HUES48 (cell line): ENCODE results near the gene IL1RAP.

Source experiments
- H3K27ac ChIP-seq: one replicate; pipeline ENCODE4 v1.7.0; 2013; ENCODE audit warnings: low read depth, low read length, inconsistent platforms
- H3K27me3 ChIP-seq: 2 replicates; pipeline ENCODE4 v1.6.1; 2013; ENCODE audit warnings: mild to moderate bottlenecking, low read length; ENCODE audit not compliant: control insufficient read depth, insufficient read depth
- H3K36me3 ChIP-seq: 2 replicates; pipeline ENCODE4 v1.6.1; 2013; ENCODE audit warnings: low read length; ENCODE audit not compliant: control insufficient read depth, insufficient read depth
- H3K4me1 ChIP-seq: 2 replicates; pipeline ENCODE4 v1.6.1; 2013; ENCODE audit warnings: mild to moderate bottlenecking, low read length; ENCODE audit not compliant: control insufficient read depth, insufficient read depth
- H3K4me3 ChIP-seq: 2 replicates; pipeline ENCODE4 v1.5.1; 2013; ENCODE audit warnings: mild to moderate bottlenecking, low read depth, low read length
- H3K9ac ChIP-seq: 2 replicates; pipeline ENCODE4 v1.6.1; 2013; ENCODE audit warnings: mild to moderate bottlenecking, low read depth, low read length, moderate library complexity
- H3K9me3 ChIP-seq: 2 replicates; pipeline ENCODE4 v1.6.1; 2013; ENCODE audit warnings: low read length; ENCODE audit not compliant: control insufficient read depth, insufficient read depth

Gene IL1RAP

GRCh38 chr3:190556351-190556750 lies 42.5 kb downstream of the IL1RAP start:
- no peak overlapping the region for H3K9ac ChIP-seq
- 0 out of 2 replicates have a peak, but pooled peaks cover 5% of the 10 kb centered on the region for H3K9me3 ChIP-seq
- H3K27me3 ChIP-seq = no peaks in the 10 kb centered on the region
- no peaks in the 10 kb centered on the region for H3K36me3 ChIP-seq
- H3K4me1 ChIP-seq = 0 out of 2 replicates have a peak, but pooled peaks cover 16% of the 10 kb centered on the region
- H3K4me3 ChIP-seq = no peak overlapping the region
- no peak overlapping the region for H3K27ac ChIP-seq

- no peak overlapping the region for H3K27ac ChIP-seq
- no peaks in the 10 kb centered on the region for H3K36me3 ChIP-seq
- no peak overlapping the region for H3K4me3 ChIP-seq
- H3K9ac ChIP-seq = no peak overlapping the region
- H3K27me3 ChIP-seq = no peaks in the 10 kb centered on the region
- H3K9me3 ChIP-seq = no peaks in the 10 kb centered on the region
- H3K4me1 ChIP-seq = 0 out of 2 replicates have a peak, but pooled peaks cover 15% of the 10 kb centered on the region
Observed at GRCh38 chr3:190557296-190557695, 43.4 kb downstream of the IL1RAP start.

- Histone ChIP-seq H3K27me3 (no peaks in the 10 kb centered on the region), H3K27ac (no peak overlapping the region), H3K36me3 (no peaks in the 10 kb centered on the region), H3K4me3 (no peak overlapping the region), H3K9me3 (no peaks in the 10 kb centered on the region), H3K4me1 (0 out of 2 replicates have a peak, but pooled peaks cover 8% of the 10 kb centered on the region), H3K9ac (no peak overlapping the region)
Observed at GRCh38 chr3:190558316-190558715, 44.4 kb downstream of the IL1RAP start.

- Histone ChIP-seq H3K4me3 (no peak overlapping the region), H3K9ac (no peak overlapping the region), H3K27ac (no peak overlapping the region), H3K9me3 (no peaks in the 10 kb centered on the region), H3K36me3 (no peaks in the 10 kb centered on the region), H3K27me3 (no peaks in the 10 kb centered on the region), H3K4me1 (0 out of 2 replicates have a peak, but pooled peaks cover 8% of the 10 kb centered on the region)
Observed at GRCh38 chr3:190558796-190559195, 44.9 kb downstream of the IL1RAP start.

GRCh38 chr3:190560013-190560895 lies 46.4 kb downstream of the IL1RAP start:
- Histone ChIP-seq H3K27me3 (no peaks in the 10 kb centered on the region), H3K9me3 (no peaks in the 10 kb centered on the region), H3K36me3 (no peaks in the 10 kb centered on the region), H3K27ac (no peak overlapping the region), H3K9ac (no peak overlapping the region), H3K4me1 (no peaks in the 10 kb centered on the region), H3K4me3 (no peak overlapping the region)

GRCh38 chr3:190562866-190563510 lies 49.1 kb downstream of the IL1RAP start:
- peaks cover 11% of the 10 kb centered on the region; the same call in 1 of the 2 replicates for H3K4me1 ChIP-seq

GRCh38 chr3:190564175-190564574 lies 50.3 kb downstream of the IL1RAP start:
- Histone ChIP-seq H3K27ac (no peak overlapping the region), H3K9ac (no peak overlapping the region), H3K4me1 (peaks cover 18% of the 10 kb centered on the region), H3K27me3 (no peaks in the 10 kb centered on the region), H3K9me3 (no peaks in the 10 kb centered on the region), H3K4me3 (no peak overlapping the region), H3K36me3 (no peaks in the 10 kb centered on the region)

More at GRCh38 chr3:190562866-190563510, 49.1 kb downstream of the IL1RAP start:
- no peak overlapping the region for H3K4me3 ChIP-seq
- no peaks in the 10 kb centered on the region for H3K9me3 ChIP-seq
- H3K9ac ChIP-seq = no peak overlapping the region
- no peaks in the 10 kb centered on the region for H3K36me3 ChIP-seq
- no peak overlapping the region for H3K27ac ChIP-seq
- H3K27me3 ChIP-seq = no peaks in the 10 kb centered on the region

GRCh38 chr3:190566043-190566933 lies 52.4 kb downstream of the IL1RAP start:
- H3K27ac ChIP-seq = peak overlapping the region; percentile 79
- no peaks in the 10 kb centered on the region for H3K27me3 ChIP-seq
- H3K9ac ChIP-seq = no peak overlapping the region; the same call in 1 of the 2 replicates
- H3K4me3 ChIP-seq = no peak overlapping the region
- peaks cover 30% of the 10 kb centered on the region for H3K4me1 ChIP-seq
- no peaks in the 10 kb centered on the region for H3K36me3 ChIP-seq
- no peaks in the 10 kb centered on the region for H3K9me3 ChIP-seq

- H3K9ac ChIP-seq = no peak overlapping the region
- H3K27me3 ChIP-seq = no peaks in the 10 kb centered on the region
- H3K36me3 ChIP-seq = no peaks in the 10 kb centered on the region
- no peak overlapping the region for H3K27ac ChIP-seq
- H3K4me3 ChIP-seq = no peak overlapping the region
- H3K9me3 ChIP-seq = no peaks in the 10 kb centered on the region
- H3K4me1 ChIP-seq = peaks cover 30% of the 10 kb centered on the region
Observed at GRCh38 chr3:190568036-190568435, 54.2 kb downstream of the IL1RAP start.

- no peaks in the 10 kb centered on the region for H3K27me3 ChIP-seq
- H3K36me3 ChIP-seq = no peaks in the 10 kb centered on the region
- H3K9me3 ChIP-seq = no peaks in the 10 kb centered on the region
- H3K4me3 ChIP-seq = no peak overlapping the region
- H3K9ac ChIP-seq = no peak overlapping the region
- peaks cover 8% of the 10 kb centered on the region for H3K4me1 ChIP-seq
- H3K27ac ChIP-seq = no peak overlapping the region
Observed at GRCh38 chr3:190574473-190574872, 60.6 kb downstream of the IL1RAP start.
